ENCODE measurements around the gene GRIK5.

DNA sequence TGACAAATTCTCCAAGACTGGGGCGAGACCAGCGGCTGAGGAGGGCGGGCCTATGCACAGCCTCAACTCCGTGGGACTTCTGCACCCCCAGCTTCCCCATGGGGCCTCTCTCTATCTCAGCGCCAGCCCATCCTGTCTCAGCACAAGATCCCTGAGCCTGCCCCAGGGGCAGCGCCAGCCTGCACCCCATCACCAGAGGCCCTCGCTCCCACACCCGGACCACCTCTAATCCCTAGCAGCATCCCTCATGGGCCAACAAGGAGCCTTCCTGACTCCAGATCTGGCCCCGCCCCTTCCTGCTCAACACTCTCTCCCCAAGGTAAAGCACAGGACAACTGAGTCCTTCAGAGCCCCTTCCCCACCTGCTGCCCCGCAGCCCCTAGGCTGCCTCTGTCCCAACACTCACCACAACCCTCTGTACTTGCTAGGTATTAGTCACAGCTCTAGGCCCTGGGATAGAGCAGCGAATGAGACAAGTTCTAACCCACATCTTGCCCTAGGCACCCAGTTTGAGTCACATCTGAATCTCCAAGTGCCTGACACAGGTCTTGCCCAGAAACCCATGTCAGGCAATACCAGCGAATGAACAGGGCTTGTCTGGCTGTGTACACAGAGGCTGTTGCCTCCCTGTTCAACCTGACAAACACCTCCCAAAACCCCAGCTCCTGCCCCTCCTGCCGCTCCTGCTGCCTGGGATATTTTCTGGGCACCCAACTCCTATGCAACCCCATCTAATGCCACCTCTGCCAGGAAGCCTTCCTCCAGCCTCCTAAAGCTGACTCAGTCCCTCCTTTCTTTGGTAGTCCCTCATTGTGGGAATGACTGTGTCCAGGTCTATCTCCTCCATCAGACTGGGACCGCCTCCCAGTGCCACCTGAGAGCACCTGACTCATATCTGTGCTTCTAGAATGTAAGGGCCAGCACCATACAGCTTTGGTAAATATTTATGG lies 18.6 kb downstream of the GRIK5 start:
- TF ChIP-seq, protein P1, sequence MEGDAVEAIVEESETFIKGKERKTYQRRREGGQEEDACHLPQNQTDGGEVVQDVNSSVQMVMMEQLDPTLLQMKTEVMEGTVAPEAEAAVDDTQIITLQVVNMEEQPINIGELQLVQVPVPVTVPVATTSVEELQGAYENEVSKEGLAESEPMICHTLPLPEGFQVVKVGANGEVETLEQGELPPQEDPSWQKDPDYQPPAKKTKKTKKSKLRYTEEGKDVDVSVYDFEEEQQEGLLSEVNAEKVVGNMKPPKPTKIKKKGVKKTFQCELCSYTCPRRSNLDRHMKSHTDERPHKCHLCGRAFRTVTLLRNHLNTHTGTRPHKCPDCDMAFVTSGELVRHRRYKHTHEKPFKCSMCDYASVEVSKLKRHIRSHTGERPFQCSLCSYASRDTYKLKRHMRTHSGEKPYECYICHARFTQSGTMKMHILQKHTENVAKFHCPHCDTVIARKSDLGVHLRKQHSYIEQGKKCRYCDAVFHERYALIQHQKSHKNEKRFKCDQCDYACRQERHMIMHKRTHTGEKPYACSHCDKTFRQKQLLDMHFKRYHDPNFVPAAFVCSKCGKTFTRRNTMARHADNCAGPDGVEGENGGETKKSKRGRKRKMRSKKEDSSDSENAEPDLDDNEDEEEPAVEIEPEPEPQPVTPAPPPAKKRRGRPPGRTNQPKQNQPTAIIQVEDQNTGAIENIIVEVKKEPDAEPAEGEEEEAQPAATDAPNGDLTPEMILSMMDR (IDR thresholded peaks at IDR 0.05) = no peak
- TF ChIP-seq POLR2A (IDR thresholded peaks at IDR 0.05) = no peak
